ENCODE measurements around the gene CFB.

Gene CFB

DNA sequence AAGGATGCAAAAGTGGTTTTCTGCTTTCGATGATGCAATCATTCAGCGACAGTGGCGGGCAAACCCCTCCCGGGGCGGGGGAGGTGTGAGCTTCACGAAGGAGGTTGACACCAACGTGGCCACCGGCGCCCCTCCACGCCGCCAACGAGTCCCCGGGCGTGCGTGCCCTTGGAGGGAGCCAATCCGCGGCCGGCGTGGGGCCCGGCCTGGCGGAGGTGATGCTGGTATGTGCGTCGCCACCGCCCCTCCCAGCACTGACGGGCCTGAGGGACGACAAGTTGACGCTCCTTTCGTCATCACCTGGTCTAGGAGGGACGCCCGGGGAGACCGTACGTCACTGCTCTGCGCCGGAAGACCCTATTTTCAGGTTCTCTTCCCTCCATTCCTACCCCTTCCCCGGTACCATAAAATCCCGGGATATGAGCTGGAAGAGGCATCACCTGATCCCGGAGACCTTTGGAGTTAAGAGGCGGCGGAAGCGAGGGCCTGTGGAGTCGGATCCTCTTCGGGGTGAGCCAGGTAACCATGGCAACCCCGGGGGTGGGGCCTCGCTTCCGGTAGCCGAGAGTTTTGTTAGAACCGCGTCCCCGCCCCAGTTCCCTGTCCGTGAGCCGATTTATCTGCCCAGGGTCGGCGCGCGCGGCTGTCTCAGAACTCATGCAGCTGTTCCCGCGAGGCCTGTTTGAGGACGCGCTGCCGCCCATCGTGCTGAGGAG, 26.3 kb downstream of the CFB start, which contains the start of gene DXO:
DXO (minus strand) TSS at position 146 of the 716 bp plus-strand sequence. CDS start 463 bp downstream, outside the sequence.
- TF ChIP-seq POLR2AphosphoS5 (IDR thresholded peaks at IDR 0.05; ENCODE audit: low read depth, low read length) (peak; percentile 55), TAF1 (IDR thresholded peaks at IDR 0.05; ENCODE audit: borderline replicate concordance, insufficient read depth, low read length) (no peak), FOXP2 (optimal IDR thresholded peaks at IDR 0.05; ENCODE audit: borderline replicate concordance, extremely low read depth, extremely low read length, insufficient read depth) (no peak), SIN3A (IDR thresholded peaks at IDR 0.05; ENCODE audit: borderline replicate concordance, insufficient read depth, low read length) (peak; percentile 79; the same call in 1 of the 2 replicates)
- TF ChIP-seq, protein P1, sequence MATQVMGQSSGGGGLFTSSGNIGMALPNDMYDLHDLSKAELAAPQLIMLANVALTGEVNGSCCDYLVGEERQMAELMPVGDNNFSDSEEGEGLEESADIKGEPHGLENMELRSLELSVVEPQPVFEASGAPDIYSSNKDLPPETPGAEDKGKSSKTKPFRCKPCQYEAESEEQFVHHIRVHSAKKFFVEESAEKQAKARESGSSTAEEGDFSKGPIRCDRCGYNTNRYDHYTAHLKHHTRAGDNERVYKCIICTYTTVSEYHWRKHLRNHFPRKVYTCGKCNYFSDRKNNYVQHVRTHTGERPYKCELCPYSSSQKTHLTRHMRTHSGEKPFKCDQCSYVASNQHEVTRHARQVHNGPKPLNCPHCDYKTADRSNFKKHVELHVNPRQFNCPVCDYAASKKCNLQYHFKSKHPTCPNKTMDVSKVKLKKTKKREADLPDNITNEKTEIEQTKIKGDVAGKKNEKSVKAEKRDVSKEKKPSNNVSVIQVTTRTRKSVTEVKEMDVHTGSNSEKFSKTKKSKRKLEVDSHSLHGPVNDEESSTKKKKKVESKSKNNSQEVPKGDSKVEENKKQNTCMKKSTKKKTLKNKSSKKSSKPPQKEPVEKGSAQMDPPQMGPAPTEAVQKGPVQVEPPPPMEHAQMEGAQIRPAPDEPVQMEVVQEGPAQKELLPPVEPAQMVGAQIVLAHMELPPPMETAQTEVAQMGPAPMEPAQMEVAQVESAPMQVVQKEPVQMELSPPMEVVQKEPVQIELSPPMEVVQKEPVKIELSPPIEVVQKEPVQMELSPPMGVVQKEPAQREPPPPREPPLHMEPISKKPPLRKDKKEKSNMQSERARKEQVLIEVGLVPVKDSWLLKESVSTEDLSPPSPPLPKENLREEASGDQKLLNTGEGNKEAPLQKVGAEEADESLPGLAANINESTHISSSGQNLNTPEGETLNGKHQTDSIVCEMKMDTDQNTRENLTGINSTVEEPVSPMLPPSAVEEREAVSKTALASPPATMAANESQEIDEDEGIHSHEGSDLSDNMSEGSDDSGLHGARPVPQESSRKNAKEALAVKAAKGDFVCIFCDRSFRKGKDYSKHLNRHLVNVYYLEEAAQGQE (IDR thresholded peaks at IDR 0.05; ENCODE audit: insufficient read depth in 1 of 2, low read depth in 2 of 2, low read length in 2 of 2) = peak in 1 of 2 experiments; percentile 29; a peak in 1 of 4 replicates

DNA sequence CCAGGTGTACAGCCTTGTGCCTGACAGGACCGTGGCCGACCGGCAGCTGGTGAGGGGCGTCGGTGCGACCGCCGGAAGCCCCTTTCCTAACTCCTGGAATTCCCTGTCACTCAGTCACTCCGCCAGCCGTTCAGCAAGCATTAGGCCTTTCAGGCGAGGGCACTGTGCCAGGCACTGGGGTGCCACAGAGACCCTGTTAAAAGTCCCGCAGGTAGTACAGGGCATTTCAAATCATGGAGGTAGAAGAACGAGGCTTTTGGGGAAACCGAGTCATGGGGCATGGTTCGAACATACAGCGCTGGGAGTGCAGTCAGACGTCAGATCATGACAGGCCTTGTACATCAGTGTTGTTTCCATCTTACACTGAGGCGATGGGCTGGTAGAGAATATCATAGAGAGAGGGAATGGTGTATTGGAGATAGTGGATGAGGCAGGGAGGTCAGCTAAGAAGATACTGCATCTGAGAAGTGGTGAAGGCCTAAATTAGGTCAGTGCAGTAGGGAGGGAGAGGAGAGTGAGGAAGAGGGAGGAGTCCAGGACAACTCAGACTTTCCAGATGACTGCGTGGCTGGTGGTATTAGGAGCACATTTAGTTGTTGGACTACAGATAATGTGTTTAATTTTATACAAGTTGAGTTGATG, 26.9 kb downstream of the CFB start:
- TF ChIP-seq POLR2AphosphoS5 (IDR thresholded peaks at IDR 0.05; ENCODE audit: low read depth, low read length) (no peak), FOXP2 (optimal IDR thresholded peaks at IDR 0.05; ENCODE audit: borderline replicate concordance, extremely low read depth, extremely low read length, insufficient read depth) (no peak), TAF1 (IDR thresholded peaks at IDR 0.05; ENCODE audit: borderline replicate concordance, insufficient read depth, low read length) (no peak), SIN3A (IDR thresholded peaks at IDR 0.05; ENCODE audit: borderline replicate concordance, insufficient read depth, low read length) (no peak)
- TF ChIP-seq, protein P1 (IDR thresholded peaks at IDR 0.05; ENCODE audit: insufficient read depth in 1 of 2, low read depth in 2 of 2, low read length in 2 of 2) = no peak

DNA sequence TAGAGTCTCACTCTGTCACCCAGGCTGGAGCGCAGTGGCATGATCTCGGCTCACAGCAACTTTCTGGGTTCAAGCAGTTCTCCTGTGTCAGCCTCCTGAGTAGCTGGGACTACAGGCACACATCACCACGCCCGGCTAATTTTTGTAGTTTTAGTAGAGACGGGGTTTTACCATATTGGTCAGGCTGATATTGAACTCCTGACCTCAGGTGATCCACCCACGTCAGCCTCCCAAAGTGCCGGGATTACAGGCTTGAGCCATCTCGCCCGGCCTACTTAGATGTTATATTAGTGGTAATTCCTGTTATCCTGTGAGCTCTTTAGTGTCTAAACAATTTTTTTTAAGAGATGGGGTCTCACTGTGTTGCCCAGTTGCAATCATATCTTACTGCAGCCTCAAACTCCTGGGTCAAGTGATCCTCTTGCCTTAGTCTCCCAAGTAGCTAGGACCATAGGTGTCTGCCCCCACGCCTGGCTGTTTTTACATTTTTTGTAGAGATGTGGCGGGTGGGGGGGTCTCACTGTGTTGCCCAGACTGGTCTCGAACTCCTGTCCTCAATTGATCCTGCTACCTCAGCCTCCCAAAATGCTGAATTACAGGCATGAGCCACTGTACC, 32.0 kb downstream of the CFB start:
- TF ChIP-seq POLR2AphosphoS5 (IDR thresholded peaks at IDR 0.05; ENCODE audit: low read depth, low read length) (no peak), TAF1 (IDR thresholded peaks at IDR 0.05; ENCODE audit: borderline replicate concordance, insufficient read depth, low read length) (no peak), SIN3A (IDR thresholded peaks at IDR 0.05; ENCODE audit: borderline replicate concordance, insufficient read depth, low read length) (no peak), FOXP2 (optimal IDR thresholded peaks at IDR 0.05; ENCODE audit: borderline replicate concordance, extremely low read depth, extremely low read length, insufficient read depth) (no peak)
- TF ChIP-seq, protein P1 (IDR thresholded peaks at IDR 0.05; ENCODE audit: insufficient read depth in 1 of 2, low read depth in 2 of 2, low read length in 2 of 2) = no peak

- TF ChIP-seq SIN3A (IDR thresholded peaks at IDR 0.05; ENCODE audit: borderline replicate concordance, insufficient read depth, low read length) (no peak), FOXP2 (optimal IDR thresholded peaks at IDR 0.05; ENCODE audit: borderline replicate concordance, extremely low read depth, extremely low read length, insufficient read depth) (no peak), TAF1 (IDR thresholded peaks at IDR 0.05; ENCODE audit: borderline replicate concordance, insufficient read depth, low read length) (no peak), POLR2AphosphoS5 (IDR thresholded peaks at IDR 0.05; ENCODE audit: low read depth, low read length) (no peak)
- TF ChIP-seq, protein P1 (IDR thresholded peaks at IDR 0.05; ENCODE audit: insufficient read depth in 1 of 2, low read depth in 2 of 2, low read length in 2 of 2) = no peak
These were observed 32.9 kb downstream of the CFB start for GRCh38 chr6:31978831-31979230.
